Measurements from ENCODE around the gene PROX2.

The PROX2 gene

GRCh38 chr14:74860899-74861733 is 14.8 kb downstream of the PROX2 start:
- DNase-seq (ENCODE audit: low read depth): peak; percentile 90
- TF ChIP-seq, protein P1, sequence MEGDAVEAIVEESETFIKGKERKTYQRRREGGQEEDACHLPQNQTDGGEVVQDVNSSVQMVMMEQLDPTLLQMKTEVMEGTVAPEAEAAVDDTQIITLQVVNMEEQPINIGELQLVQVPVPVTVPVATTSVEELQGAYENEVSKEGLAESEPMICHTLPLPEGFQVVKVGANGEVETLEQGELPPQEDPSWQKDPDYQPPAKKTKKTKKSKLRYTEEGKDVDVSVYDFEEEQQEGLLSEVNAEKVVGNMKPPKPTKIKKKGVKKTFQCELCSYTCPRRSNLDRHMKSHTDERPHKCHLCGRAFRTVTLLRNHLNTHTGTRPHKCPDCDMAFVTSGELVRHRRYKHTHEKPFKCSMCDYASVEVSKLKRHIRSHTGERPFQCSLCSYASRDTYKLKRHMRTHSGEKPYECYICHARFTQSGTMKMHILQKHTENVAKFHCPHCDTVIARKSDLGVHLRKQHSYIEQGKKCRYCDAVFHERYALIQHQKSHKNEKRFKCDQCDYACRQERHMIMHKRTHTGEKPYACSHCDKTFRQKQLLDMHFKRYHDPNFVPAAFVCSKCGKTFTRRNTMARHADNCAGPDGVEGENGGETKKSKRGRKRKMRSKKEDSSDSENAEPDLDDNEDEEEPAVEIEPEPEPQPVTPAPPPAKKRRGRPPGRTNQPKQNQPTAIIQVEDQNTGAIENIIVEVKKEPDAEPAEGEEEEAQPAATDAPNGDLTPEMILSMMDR (IDR thresholded peaks at IDR 0.05; ENCODE audit: insufficient read depth, low read depth, low read length, missing control alignments): peak; percentile 85

DNA sequence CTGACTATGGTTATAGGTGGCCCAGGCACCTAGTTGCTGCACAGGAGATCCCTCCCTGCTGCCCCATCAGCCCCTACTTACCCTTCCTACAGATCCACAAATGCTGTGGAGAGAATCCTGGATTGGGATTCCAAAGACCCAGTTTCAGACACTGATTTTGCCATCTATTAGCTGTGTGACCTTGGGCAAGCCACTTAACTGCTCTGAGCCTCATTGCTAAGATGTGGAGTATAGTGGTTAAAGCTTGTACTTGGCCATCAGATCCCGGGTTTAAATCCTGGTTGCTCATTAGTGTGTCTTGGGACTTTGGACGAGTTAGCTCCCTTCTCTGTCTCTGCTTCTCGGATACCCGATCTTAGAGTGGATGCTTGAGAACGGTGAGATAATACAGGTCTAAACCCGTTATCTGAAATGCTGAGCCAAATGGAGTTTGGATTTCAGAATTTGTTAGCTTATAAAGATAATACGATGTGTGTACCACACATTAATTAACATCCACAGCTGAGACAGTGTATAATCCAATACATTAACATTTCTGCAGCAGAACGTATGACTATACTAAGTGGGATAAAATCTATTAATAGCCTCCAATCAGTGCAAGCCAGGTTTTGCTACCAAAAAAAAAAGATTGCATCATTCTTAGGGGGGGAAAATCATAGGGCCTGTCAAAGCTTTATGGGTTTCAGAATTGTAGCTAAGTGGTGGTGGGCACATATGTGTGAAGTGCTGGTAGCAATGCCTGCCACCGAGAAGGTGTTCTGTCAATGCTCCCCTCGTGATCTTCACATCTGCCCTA is 16.0 kb downstream of the PROX2 start:
- no peak overlapping the region for H3K4me3 ChIP-seq (ENCODE audit: low read depth, low read length)
- no peak for DNase-seq (ENCODE audit: low read depth)
- TF ChIP-seq, protein P1 (IDR thresholded peaks at IDR 0.05; ENCODE audit: insufficient read depth, low read depth, low read length, missing control alignments): no peak

More at GRCh38 chr14:74860899-74861733, 14.8 kb downstream of the PROX2 start:
- H3K4me3 ChIP-seq (ENCODE audit: low read depth, low read length): no peak overlapping the region

GRCh38 chr14:74858022-74858421 is 17.9 kb downstream of the PROX2 start:
- TF ChIP-seq, protein P1 (IDR thresholded peaks at IDR 0.05; ENCODE audit: insufficient read depth, low read depth, low read length, missing control alignments): no peak
- H3K4me3 ChIP-seq (ENCODE audit: low read depth, low read length): no peak overlapping the region
- DNase-seq (ENCODE audit: low read depth): no peak

DNA sequence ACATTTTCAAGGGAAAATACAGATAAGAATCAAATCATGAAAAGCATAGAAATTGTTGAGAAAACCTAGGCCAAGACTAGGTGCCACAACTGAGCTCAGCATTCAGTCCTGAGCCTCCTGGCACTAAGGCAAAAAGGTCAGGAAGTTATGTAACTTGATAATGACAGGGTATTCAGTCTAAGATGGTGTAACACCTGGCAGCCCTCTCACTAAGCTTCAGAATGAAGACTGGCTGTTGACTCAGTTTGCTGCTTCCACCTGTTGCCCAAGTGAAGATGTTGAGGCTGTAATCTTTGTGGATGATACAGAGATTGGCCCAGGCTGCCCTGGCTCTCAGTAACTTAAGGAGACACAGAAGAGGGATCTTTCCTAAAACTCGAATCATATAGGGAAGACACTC is 19.6 kb downstream of the PROX2 start:
- no peak overlapping the region for H3K4me3 ChIP-seq (ENCODE audit: low read depth, low read length)
- no peak for DNase-seq (ENCODE audit: low read depth)
- TF ChIP-seq, protein P1 (IDR thresholded peaks at IDR 0.05; ENCODE audit: insufficient read depth, low read depth, low read length, missing control alignments): no peak

GRCh38 chr14:74855945-74856344 is 20.0 kb downstream of the PROX2 start:
- no peak for DNase-seq (ENCODE audit: low read depth)
- TF ChIP-seq, protein P1 (IDR thresholded peaks at IDR 0.05; ENCODE audit: insufficient read depth, low read depth, low read length, missing control alignments): no peak
- H3K4me3 ChIP-seq (ENCODE audit: low read depth, low read length): no peak overlapping the region

GRCh38 chr14:74855021-74855420 is 20.9 kb downstream of the PROX2 start:
- TF ChIP-seq, protein P1 (IDR thresholded peaks at IDR 0.05; ENCODE audit: insufficient read depth, low read depth, low read length, missing control alignments): no peak
- no peak overlapping the region for H3K4me3 ChIP-seq (ENCODE audit: low read depth, low read length)
- no peak for DNase-seq (ENCODE audit: low read depth)

All from GM12865 (cell line).